GM21515 (cell line): ENCODE measurements around the gene GTF2F1.
"Not testable (repeated sequence)": the region's sequence is repeated elsewhere in the genome, so short reads cannot be mapped to it uniquely, and the experiment has no call there.

ENCODE experiments used
- ATAC-seq: cut with Tn5 transposase; IDR thresholded peaks from one replicate; pipeline ENCODE4 v1.9.1; 2021; ENCODE audit not compliant: unreplicated experiment

Gene GTF2F1

DNA sequence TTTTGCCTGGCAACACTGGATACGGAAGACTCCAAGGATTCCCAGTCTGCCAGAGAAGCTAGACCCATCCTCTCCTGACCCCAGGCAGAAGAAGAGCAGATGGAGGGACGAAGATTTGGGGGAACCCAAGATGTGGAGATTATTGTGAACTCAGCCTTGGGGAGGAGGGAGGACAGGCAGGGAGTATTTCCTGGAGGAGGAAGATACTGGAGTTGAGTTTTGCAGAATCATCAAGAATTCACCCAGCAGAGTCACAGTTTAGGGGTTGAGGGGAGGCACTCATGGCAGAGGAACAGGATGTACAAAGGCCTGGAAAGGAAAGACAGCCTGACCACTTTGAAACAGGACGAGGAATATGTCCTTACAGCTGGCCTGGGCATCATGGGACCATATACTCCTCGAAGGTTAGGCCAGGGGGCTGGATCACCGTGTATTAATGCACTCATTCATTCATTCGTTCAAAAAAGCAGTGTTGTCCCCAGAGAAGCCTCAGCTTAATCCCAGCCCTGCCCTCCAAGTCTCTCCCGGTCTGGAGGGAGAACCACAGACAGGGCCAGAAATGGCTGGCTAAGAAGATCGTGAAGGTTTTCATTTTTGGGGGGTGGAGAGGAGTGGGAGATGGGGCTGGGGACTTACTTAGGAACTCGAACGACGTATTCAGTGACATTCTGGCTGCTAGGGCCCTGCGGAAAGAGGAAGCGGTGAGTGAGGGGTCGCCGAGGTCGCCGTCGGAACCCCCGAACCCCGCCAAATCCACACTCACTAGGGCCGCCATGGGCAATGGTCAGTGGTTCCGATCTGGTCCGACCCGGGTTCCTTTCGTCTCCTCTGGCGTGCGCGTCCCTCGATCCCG, 517 bp downstream of the GTF2F1 start:
- peak; percentile 6 for ATAC-seq

DNA sequence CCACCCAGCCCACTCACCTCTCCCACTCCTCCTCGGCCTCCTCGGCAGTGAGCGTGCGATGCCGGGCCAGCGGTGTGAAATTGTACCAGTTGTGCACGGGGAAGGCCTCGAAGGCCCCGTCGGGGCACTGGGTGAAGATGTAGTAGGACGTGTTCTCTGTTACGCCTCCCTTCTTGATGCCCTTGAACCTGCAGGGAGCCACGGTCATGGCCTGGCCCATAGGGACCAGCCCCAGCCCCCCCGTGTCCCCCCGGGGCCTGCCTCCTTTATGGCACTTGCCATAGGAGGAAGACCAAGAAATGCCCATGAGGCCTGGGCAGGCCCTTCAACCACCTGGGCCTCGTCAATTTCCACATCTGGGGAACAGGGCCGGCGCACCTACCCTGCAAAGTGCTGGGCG, 5.6 kb downstream of the GTF2F1 start:
- ATAC-seq: no peak

DNA sequence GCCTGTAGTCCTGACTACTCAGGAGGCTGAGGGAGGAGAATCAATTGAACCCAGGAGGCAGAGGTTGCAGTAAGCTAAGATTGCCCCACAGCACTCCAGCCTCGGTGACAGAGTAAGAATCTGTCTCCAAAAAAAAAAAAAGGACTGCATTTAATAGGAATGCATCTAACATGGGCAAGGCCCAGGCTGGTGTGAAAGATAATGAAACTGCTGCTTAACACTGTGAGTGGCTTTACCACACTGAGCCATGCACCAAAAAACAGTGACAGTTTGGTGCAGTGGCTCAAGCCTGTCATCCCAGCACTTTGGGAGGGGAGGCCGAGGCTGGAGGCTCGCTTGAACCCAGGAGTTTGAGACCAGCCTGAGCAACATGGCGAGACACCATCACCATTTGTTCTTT, 8.6 kb downstream of the GTF2F1 start:
- no peak for ATAC-seq

DNA sequence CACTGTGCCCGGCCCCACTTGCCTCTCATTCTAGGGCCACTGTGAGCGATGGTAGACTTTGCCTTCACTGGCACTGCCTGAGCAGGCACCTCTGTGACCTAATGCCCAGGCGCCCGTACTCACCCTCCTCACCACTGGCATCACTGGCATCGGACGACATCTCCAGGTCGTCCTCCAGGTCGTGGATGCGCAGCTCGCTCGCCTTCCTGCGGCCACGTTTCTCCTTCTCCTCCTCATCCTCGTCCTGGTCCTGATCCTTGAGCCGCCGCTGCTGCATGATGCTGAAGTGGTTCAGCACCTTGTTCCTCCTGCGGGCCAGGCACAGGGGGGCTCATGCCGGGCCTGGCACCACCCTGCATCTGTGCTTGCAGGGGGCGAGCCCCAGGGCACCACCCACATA, 9.8 kb downstream of the GTF2F1 start:
- no peak for ATAC-seq

DNA sequence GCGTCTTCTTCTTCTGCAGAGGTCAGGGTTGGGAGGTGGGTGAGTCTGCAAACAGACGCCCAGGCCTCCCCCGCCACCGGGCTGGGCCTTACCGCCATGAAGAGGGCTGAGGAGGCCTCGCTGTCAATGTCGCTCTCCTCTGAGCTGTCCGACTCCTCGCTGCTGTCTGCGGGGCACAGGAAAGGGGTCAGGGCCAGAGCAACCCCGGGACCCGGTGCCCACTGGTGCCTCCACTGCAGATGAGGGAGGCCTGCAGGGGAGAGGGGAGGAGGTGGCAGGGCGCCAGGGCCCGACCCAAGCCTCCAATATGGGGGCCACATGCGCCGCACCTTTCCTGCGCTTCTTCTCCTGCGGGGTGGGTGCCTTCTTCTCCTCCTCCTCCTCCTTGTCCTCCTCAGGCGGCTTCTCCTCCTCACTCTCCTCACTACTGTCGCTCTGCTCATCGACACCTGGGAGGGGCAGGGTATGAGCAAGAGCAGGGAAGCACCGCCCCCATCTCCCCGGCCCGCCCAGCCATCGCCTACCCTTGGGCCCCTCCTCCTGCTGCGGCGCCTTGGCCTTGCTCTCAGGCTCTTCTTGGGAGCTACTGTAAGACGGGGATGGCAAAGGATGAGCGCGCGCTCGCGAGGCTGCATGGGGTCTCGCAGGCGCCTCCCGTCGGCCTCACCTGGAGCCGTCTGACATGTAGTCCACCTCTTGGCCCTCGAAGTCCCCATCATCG, 11.8 kb downstream of the GTF2F1 start:
- no peak for ATAC-seq

DNA sequence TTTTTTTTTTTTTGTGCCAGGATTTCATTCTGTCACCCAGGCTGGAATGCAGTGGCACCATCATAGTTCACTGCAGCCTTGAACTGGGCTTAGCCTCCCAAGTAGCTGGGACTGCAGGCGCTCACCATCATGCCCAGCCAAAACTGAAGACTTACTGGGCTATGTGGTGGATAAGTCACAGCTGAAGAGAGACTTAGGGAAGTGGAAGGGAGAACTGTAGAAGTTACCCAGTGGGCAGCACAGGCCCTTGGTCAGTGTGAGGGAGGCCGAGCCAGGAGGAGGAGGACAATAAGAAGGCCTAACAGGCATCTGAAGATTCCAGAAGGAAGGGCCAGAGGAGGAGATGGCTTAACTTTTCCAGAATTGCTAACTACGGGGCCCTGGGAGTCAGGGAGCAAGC, 13.2 kb downstream of the GTF2F1 start:
- no peak for ATAC-seq

DNA sequence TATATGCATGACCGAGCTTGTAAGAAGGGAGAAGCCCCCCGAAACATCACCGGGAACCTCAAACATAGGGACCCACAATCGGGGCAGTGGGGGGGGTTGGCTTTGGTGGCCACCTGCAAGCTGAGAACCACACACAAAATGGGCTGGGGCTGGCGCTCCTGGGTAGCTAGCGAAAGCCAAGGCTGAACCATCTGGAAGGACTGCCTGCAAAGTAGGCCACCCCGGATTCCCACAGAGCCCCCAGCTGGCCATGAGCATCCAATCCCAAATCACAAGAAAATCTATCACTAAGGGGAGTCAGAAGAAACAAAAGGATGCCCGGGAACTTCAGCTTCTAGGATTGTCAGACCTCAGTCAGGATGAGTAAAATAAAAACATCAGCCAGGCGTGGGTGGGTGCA, 14.5 kb downstream of the GTF2F1 start:
- no peak for ATAC-seq

DNA sequence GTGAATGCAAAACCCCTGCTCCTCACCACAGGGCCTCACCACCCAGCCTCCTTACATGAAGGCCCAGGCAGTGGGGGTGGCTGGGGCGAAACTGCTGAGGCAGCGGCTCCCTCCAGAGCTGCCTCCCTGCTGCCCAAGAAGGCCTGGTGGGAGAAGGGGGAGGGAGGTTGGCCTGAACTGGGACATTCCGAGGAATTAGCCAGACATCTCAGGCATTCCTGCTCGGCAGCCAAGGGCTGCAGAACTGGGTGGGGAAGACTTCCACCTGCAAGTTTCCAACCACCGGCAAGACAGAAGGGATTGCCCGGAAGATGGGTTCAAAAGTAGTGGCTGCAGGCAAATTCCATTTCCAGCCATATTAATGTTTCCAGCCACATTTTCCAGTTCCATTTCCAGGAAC, 14.9 kb downstream of the GTF2F1 start:
- ATAC-seq: no peak

DNA sequence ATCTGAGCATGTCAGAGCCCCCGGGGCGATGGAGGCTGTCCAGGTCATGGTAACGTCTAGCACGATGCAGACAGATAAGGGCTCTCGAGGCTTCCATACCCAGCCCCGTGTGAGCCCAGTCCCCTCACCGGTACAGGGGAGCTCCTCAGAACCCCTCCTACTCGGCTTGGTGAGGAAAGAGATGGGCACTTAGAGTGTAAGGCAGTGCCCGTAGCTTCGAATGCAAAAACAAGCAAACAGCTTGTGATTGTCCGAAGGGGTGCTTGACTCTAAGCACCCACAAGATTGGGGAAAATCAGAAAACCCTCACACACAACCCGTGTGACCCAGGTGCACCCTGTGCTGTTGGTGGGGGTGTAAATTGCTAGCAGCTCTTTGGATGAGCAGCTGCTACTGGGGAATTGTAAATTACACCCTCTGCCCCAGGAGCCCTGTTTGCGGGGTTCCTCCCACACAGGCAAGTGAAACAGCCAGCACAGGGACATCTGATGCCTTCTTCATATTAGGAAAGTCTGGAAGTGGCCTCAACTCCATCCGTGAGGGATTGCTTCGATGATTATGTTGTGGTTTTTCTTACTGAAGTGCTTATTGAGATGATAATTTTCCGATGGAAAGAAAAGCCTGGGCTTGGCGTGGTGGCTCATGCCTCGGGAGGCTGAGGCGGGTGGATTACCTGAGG, 16.3 kb downstream of the GTF2F1 start:
- ATAC-seq: no peak

DNA sequence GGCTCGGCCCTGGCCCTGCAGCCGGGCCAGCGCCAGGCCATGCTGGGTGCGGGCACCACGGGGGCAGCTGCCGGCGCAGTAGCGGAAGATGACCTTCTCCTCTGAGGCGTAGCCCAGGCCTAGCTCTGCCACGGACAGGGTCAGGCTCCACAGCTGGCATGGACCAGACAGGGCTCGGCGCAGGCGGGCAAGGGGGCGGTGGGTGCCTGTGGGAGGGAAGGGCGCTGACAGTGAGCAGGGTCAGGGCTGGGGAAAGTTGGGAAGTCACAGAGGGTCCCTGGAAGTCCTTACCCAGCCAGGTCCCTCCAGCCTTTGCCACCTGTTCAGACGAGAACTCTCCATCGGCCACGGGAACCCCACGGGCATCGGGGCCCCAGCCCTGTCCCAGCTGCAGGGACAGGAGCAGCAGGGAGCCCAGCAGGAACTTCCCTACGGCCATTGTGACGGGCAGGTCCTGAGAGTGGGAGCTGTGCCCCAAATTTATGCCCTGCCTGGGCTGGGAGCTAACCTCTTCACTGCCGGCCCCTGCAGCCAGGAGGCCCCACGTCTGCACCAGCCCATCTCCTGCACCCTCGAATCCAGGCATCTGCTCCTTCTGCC, 17.5 kb downstream of the GTF2F1 start, which contains the start of gene PSPN:
Gene PSPN (minus strand): TSS at position 523 of the 600 bp plus-strand sequence. CDS start 84 bp downstream, at position 439.
- ATAC-seq: no peak

DNA sequence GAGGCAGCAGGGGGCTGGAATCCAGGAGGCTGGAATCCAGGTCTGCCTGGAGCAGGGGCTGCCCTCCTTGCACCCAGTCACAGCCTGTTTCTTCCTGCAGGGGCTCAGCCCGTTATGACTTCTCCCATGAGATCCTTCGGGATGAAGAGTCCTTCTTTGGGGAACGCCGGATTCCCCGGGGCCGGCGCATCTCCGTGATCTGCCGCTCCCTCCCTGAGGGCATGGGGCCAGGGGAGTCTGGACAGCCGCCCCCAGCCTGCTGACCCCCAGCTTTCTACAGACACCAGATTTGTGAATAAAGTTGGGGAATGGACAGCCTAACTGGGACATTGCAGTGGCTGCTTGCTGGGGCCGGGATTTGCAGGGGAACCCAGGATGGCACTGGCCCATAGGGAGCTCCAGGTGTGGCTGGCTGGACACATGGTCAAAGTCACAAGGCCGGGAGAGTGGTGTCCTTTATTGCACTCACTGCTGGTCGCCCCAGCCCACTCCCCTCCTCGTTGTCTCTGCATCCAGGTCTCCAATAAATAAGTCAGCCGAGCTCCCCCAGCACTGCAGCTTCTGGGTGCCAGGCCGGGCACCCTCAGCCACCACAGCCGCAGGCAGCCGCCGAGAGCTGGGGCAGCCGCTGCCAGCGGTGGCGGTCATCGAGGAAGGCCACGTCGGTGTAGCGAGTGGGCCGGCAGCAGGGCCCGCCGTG, 18.1 kb downstream of the GTF2F1 start:
- no peak for ATAC-seq

DNA sequence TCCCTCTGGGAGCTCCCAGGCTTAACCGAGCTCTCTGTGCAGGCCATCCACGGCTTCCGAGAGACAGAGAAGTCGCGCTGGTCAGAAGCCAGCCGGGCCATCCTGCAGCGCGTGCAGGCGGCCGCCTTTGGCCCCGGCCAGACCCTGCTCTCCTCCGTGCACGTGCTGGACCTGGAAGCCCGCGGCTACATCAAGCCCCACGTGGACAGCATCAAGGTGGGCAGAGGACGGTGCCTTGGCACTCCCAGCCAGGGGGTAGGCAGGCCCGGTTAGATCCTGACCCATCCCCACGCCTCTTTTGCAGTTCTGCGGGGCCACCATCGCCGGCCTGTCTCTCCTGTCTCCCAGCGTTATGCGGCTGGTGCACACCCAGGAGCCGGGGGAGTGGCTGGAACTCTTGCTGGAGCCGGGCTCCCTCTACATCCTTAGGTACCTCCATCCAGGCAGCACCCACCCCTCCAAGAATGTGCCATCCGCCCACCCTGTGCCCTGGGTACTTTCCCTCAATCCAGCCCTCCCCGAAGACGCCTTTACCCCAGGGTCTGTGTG, 18.7 kb downstream of the GTF2F1 start:
- no peak for ATAC-seq

DNA sequence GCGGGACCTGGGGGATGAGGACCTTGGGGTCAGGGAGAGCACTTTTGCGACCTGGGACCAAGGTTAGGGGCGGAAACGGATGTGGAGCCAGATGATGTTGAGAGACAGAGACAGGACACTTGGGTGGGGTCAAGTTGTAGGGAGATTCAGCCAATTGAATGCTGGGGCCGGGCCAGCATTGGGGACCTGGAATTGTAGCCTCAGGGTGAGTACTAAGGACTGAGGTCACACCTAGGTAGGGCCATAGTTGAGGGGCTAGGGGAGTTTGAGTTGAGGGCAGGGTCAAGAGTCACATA, 19.2 kb downstream of the GTF2F1 start:
- ATAC-seq: no peak

DNA sequence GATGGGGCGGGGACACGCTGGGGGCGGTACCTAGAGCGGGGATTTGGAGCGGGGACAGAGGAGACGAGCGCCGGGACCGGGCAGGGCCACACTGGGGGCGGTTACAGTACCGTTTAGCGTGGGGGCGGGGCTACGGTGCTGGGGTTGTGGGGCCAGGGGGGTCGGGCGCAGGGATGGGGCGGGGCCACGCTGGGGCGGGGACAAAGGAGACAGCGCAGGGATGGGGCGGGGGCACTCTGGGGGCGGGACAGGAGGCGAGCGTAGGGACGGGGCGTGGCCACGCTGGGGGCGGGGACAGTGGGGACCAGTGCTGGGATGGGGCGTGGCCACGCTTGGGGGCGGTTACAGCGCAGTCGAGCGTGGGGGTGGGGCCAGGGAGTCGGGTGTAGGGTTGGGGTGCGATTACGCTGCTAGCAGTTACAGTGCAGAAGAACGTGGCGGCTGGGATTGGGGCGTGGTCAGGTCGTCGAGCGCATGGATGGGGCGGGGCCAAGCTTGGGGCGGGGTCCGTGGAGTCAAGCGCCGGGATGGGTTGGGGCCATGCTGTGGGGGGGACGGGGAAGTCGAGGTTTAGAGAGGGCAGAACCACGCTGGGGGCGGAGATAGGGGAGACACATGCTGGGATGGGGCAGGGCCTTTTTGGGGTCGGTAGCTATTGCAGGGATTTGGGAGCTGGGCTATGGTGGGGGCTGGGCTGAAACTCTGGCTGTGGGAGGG, 19.7 kb downstream of the GTF2F1 start:
- ATAC-seq: peak; percentile 53

DNA sequence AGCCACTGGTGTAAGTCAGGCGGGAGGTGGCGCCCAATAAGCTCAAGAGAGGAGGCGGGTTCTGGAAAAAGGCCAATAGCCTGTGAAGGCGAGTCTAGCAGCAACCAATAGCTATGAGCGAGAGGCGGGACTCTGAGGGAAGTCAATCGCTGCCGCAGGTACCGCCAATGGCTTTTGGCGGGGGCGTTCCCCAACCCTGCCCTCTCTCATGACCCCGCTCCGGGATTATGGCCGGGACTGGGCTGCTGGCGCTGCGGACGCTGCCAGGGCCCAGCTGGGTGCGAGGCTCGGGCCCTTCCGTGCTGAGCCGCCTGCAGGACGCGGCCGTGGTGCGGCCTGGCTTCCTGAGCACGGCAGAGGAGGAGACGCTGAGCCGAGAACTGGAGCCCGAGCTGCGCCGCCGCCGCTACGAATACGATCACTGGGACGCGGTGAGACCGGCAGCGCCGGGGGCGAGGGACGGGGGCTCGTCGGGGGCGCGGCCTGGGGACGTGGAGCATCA, 20.3 kb downstream of the GTF2F1 start, which contains the start of gene ALKBH7:
Gene ALKBH7 (plus strand): TSS at position 201 of the 502 bp plus-strand sequence. CDS start 27 bp downstream, at position 228.
- ATAC-seq: peak; percentile 68

DNA sequence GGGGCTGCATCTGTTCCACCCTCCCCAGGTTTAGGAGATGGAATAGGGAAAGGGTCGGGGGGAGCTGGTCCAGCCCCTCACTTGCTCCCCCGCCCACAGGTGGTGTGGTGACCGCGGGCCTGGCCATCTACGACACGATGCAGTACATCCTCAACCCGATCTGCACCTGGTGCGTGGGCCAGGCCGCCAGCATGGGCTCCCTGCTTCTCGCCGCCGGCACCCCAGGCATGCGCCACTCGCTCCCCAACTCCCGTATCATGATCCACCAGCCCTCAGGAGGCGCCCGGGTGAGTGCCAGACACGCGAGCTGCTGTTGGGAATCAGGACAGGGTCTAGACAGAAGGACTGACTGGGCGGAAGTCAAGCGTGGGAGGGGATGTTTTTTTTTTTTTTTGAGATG, 28.6 kb downstream of the GTF2F1 start:
- ATAC-seq: no peak

DNA sequence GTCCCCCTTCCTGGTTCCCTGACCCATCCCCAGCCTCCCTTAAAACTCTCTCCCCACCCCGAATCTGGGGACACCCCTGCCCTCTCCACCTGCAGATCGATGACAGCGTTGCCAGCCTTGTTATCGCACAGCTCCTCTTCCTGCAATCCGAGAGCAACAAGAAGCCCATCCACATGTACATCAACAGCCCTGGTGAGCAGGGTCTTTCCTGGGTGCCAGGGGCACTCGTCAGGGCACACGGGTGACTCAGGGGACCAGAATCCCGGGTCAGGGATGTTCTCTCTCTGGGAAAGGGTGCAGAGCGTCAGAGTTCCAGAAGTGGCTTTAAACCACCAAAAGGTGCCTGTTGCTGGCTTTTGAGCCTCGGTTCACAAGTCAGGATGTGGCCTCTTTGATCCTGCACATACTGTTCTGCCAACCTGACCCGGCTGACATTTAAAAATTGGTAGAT, 30.6 kb downstream of the GTF2F1 start:
- no peak for ATAC-seq

DNA sequence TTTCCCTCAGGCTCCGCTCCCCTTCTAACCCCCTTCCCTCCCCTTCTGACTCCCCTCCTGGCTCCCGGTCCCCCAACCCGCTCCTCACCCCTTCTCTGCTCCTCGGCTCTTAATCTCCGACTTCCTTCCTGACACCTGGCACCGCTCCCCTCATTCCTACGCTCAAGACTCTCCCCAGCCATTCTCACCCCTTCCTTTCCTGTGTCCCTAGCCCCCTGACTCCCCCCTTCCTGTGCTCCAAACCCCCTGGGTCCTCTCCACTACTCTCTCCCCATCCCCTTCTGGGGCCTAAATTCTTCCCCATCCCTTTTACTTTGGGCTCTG, 31.0 kb downstream of the GTF2F1 start:
- ATAC-seq: no peak

DNA sequence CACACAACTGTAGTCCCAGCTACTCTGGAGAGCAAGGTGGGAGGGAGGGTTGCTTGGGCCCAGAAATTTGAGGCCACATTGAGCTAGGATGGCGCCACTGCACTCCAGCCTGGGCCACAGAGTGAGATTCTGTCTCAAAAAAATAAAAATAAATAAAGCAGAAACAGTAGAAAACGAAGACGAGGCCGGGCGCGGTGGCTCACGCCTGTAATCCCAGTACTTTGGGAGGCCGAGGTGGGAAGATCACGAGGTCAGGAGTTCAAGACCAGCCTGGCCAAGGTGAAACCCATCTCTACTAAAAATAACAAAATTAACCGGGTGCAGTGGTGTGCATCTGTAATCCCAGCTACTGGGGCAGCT, 32.1 kb downstream of the GTF2F1 start:
- not testable (repeated sequence) for ATAC-seq

DNA sequence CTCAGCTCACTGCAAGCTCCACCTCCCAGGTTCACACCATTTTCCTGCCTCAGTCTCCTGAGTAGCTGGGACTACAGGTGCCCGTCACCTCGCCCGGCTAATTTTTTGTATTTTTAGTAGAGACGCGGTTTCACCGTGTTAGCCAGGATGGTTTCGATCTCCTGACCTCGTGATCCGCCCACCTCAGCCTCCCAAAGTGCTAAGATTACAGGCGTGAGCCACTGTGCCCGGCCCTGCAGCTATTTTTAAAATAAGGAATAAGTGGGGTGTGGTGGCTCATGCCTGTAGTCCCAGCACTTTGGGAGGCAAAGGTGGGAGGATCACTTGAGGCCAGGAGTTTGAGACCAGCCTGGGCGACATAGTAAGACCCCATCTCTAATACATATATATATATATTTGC, 32.5 kb downstream of the GTF2F1 start:
- ATAC-seq: not testable (repeated sequence)
